Measurements from ENCODE around the gene DEPP1. TPM values are rescaled to one million over a fixed set of nuclear protein-coding genes. Genes with fewer than 3 reads are reported as not detected.

DEPP1 gene
- 5.3 and 47.8 TPM in 2 replicates for total RNA-seq

GRCh38 chr10:44978570-44979280 lies at the start of gene DEPP1:
TSS of gene DEPP1 (minus strand) at chr10:44978809. CDS start at chr10:44978030, 779 bp downstream.

GRCh38 chr10:45000752-45001380 lies 22.3 kb upstream of the DEPP1 start, which contains the start of gene ZNF22:
TSS of gene ZNF22 (plus strand) at chr10:45000923. CDS start at chr10:45003369, 2,446 bp downstream.

GRCh38 chr10:44959247-44960087 lies 19.1 kb downstream of the DEPP1 start, which contains the start of gene RASSF4:
TSS of gene RASSF4 (plus strand) at chr10:44959802. CDS start at chr10:44970203, 10,401 bp downstream.

Other genes starting within 250 kb of the DEPP1 start
- gene TMEM72, start 67.5 kb downstream of the DEPP1 start, total RNA-seq: not detected in 2 replicates
- gene RASSF4, start 19.0 kb downstream of the DEPP1 start, total RNA-seq: 2.9 and 4.0 TPM in 2 replicates
- gene ZNF22, start 22.1 kb upstream of the DEPP1 start, total RNA-seq: 10.7 and 12.5 TPM in 2 replicates

Data from subcutaneous preadipocyte (primary cell).